Endodermal cell (in vitro differentiated cells): ENCODE data around the gene LHPP. TPM values are rescaled to one million over a fixed set of nuclear protein-coding genes. Genes with fewer than 3 reads are reported as not detected.

Source experiments
- DNase-seq: peaks from one replicate; pipeline ENCODE4 v3.0.0-alpha.2; 2017
- H3K27ac ChIP-seq: 2 replicates; pipeline ENCODE4 v1.5.1; 2013; ENCODE audit warnings: mild to moderate bottlenecking, low read depth, low read length, moderate library complexity
- H3K27me3 ChIP-seq: 2 replicates; pipeline ENCODE4 v1.6.1; 2013; ENCODE audit warnings: mild to moderate bottlenecking, low read length, moderate library complexity; ENCODE audit not compliant: insufficient read depth, control insufficient read depth, poor library complexity, severe bottlenecking
- H3K36me3 ChIP-seq: 2 replicates; pipeline ENCODE4 v1.7.0; 2013; ENCODE audit warnings: mild to moderate bottlenecking, low read length, moderate library complexity; ENCODE audit not compliant: control insufficient read depth, insufficient read depth
- H3K4me1 ChIP-seq: one replicate; pipeline ENCODE4 v1.7.0; 2013; ENCODE audit warnings: low read length; ENCODE audit not compliant: control insufficient read depth, insufficient read depth
- H3K4me3 ChIP-seq: 2 replicates; pipeline ENCODE4 v1.5.1; 2013; ENCODE audit warnings: mild to moderate bottlenecking, low read length, moderate library complexity
- H3K9ac ChIP-seq: 2 replicates; pipeline ENCODE4 v1.6.1; 2013; ENCODE audit warnings: mild to moderate bottlenecking, low read length, moderate library complexity; ENCODE audit not compliant: poor library complexity, severe bottlenecking; ENCODE audit errors: extremely low read depth
- H3K9me3 ChIP-seq: 2 replicates; pipeline ENCODE4 v1.6.1; 2013; ENCODE audit warnings: mild to moderate bottlenecking, low read length, moderate library complexity; ENCODE audit not compliant: control insufficient read depth
- H3K27ac Mint-ChIP-seq: 2 replicates; pipeline ENCODE4 v1.8.0; 2020; ENCODE audit warnings: mixed read lengths
- H3K27me3 Mint-ChIP-seq: 2 replicates; pipeline ENCODE4 v1.8.0; 2021; ENCODE audit warnings: mild to moderate bottlenecking, mixed read lengths; ENCODE audit not compliant: insufficient read depth
- H3K36me3 Mint-ChIP-seq: 2 replicates; pipeline ENCODE4 v1.8.0; 2020; ENCODE audit warnings: low read depth, mixed read lengths
- H3K4me1 Mint-ChIP-seq: 2 replicates; pipeline ENCODE4 v1.8.0; 2020; ENCODE audit warnings: mixed read lengths
- H3K4me3 Mint-ChIP-seq: 2 replicates; pipeline ENCODE4 v1.8.0; 2020; ENCODE audit warnings: mild to moderate bottlenecking, moderate library complexity, mixed read lengths
- H3K9me3 Mint-ChIP-seq: 2 replicates; pipeline ENCODE4 v1.8.0; 2020; ENCODE audit warnings: mild to moderate bottlenecking, mixed read lengths
- WGBS, 2 experiments: methylation state at CpG; one replicate each; pipeline versions ENCODE4 v1.1.5 to v1.1.7; 2013; ENCODE audit warnings: missing lambda C conversion rate in 2 of 2, mixed read lengths in 1 of 2; ENCODE audit not compliant: insufficient coverage in 1 of 2, insufficient read length in 1 of 2; 5-methylcytosine and 5-hydroxymethylcytosine counted together
- total RNA-seq, 2 donors: library from RNA; stranded (reverse); fragmentation: NEBNext Ultra II Directional in 1 of 2; extraction: Animal tissue kit (Norgen Biotek cat#: 25700) in 1 of 2; gene quantifications; 2 replicates in 1 of 2; 3 replicates in 1 of 2; pipeline ENCODE4 v1.2.1, GENCODE V29; 2021
- TF ChIP-seq, protein P1 (sequence below): fragments of 200-600 bp; sonication (generic); conservative IDR thresholded peaks from 2 replicates; pipeline ENCODE4 v1.5.0; 2021; ENCODE audit warnings: antibody characterized with exemption, mild to moderate bottlenecking

LHPP gene
- total RNA-seq, 2 donors from 2014 or later = 23.3 to 24.8 TPM

DNA sequence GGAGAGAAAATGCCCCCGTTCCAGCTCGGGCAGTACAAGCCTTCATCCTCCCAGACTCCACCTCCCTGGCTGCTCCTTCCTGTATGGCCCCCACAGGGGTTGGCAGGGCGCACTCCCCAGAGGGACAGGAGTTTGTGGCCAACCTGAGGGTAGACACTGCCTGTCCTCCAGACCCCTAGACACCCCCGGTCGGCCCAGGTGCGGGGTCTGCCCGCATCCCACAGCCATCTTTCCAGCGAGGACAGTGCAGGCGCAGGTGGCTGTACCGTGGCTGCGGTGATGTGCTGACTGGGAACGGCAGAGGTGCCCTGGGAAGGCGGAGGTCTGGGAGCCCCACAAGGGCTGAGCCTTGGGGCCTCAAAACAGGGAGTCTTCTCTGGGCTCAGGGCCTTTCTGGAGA is 81.5 kb downstream of the LHPP start:
- H3K36me3 Mint-ChIP-seq = no peaks in the 10 kb centered on the region
- H3K9me3 Mint-ChIP-seq = no peaks in the 10 kb centered on the region
- Histone ChIP-seq H3K36me3 (no peaks in the 10 kb centered on the region), H3K27ac (no peak overlapping the region), H3K9me3 (no peaks in the 10 kb centered on the region), H3K4me3 (no peak overlapping the region), H3K4me1 (no peaks in the 10 kb centered on the region), H3K9ac (no peak overlapping the region), H3K27me3 (no peaks in the 10 kb centered on the region)
- TF ChIP-seq, protein P1, sequence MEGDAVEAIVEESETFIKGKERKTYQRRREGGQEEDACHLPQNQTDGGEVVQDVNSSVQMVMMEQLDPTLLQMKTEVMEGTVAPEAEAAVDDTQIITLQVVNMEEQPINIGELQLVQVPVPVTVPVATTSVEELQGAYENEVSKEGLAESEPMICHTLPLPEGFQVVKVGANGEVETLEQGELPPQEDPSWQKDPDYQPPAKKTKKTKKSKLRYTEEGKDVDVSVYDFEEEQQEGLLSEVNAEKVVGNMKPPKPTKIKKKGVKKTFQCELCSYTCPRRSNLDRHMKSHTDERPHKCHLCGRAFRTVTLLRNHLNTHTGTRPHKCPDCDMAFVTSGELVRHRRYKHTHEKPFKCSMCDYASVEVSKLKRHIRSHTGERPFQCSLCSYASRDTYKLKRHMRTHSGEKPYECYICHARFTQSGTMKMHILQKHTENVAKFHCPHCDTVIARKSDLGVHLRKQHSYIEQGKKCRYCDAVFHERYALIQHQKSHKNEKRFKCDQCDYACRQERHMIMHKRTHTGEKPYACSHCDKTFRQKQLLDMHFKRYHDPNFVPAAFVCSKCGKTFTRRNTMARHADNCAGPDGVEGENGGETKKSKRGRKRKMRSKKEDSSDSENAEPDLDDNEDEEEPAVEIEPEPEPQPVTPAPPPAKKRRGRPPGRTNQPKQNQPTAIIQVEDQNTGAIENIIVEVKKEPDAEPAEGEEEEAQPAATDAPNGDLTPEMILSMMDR = no peak
- no peak overlapping the region for H3K27ac Mint-ChIP-seq
- H3K4me3 Mint-ChIP-seq = no peak overlapping the region
- DNase-seq = no peak
- WGBS, 2 experiments = 91 to 95% methylated on average over 10 to 13 of the region's 13 CpGs
- H3K4me1 Mint-ChIP-seq = no peaks in the 10 kb centered on the region
- H3K27me3 Mint-ChIP-seq = no peaks in the 10 kb centered on the region

DNA sequence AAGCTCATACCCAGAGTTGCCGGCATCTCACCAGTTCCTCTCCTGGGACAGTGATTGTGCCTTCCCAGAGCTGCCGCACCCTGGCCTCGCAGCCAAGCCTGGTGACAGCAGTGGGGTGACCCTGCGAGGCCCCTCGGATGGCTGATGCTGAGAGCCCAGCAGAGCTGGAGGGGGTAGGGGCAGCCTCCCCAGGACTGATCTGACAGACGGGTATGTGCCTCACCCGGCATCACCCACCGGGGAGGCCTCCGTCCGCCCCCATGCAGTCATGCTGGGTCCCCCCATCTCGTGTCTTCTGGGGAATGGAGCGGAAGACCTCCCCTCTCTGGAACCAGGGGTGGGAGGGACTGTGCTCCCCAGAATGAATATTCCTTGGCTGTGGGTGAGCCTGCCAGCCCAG is 82.3 kb downstream of the LHPP start:
- TF ChIP-seq, protein P1 = no peak
- H3K36me3 Mint-ChIP-seq = no peaks in the 10 kb centered on the region
- no peaks in the 10 kb centered on the region for H3K27me3 ChIP-seq
- WGBS, 2 experiments = 92 to 97% methylated on average over 5 to 12 of the region's 12 CpGs
- no peaks in the 10 kb centered on the region for H3K4me1 ChIP-seq
- no peaks in the 10 kb centered on the region for H3K4me1 Mint-ChIP-seq
- H3K9me3 Mint-ChIP-seq = no peaks in the 10 kb centered on the region
- DNase-seq = no peak
- no peak overlapping the region for H3K4me3 ChIP-seq
- no peak overlapping the region for H3K27ac ChIP-seq
- H3K9ac ChIP-seq = no peak overlapping the region
- no peak overlapping the region for H3K27ac Mint-ChIP-seq
- H3K4me3 Mint-ChIP-seq = no peak overlapping the region
- H3K27me3 Mint-ChIP-seq = no peaks in the 10 kb centered on the region
- H3K36me3 ChIP-seq = no peaks in the 10 kb centered on the region
- no peaks in the 10 kb centered on the region for H3K9me3 ChIP-seq

DNA sequence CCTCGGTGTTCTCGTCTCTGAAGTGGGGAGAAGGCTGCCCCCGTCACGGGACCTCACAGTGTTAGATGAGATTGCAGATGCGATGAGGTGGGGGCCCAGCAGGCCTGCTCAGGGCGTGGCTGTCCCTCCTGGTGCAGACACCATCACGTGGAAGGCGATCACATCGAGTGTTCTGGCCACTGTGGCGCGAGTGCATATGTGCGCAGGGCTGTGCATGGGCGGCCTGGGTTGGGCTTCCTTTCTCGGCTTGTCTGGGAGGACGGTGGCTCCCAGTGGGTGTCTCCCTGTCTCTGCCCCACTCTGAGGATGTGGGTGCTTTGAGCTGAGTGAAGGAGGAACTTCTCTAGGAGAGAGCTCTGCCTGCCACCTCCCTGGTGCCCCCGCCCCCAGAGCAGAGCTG is 83.1 kb downstream of the LHPP start:
- H3K9me3 ChIP-seq = no peaks in the 10 kb centered on the region
- 92 to 95% methylated on average over 12 to 16 of the region's 16 CpGs for WGBS, 2 experiments
- H3K27me3 ChIP-seq = no peaks in the 10 kb centered on the region
- Mint-ChIP-seq H3K9me3 (no peaks in the 10 kb centered on the region), H3K27ac (no peak overlapping the region), H3K36me3 (no peaks in the 10 kb centered on the region), H3K27me3 (no peaks in the 10 kb centered on the region), H3K4me1 (no peaks in the 10 kb centered on the region), H3K4me3 (no peak overlapping the region)
- no peaks in the 10 kb centered on the region for H3K36me3 ChIP-seq
- no peak overlapping the region for H3K4me3 ChIP-seq
- no peak overlapping the region for H3K27ac ChIP-seq
- H3K4me1 ChIP-seq = no peaks in the 10 kb centered on the region
- DNase-seq = no peak
- TF ChIP-seq, protein P1 = no peak
- no peak overlapping the region for H3K9ac ChIP-seq
